Mesenchymal stem cell (in vitro differentiated cells and primary cell): Measurements from ENCODE around the gene CR1.

Experiments used
- DNase-seq: peaks from one replicate; pipeline ENCODE4 v3.0.0-alpha.2; 2013
- H2AFZ ChIP-seq: one replicate; pipeline ENCODE4 v1.6.1; 2013; ENCODE audit warnings: low read depth, mild to moderate bottlenecking, control low read depth, inconsistent platforms, low read length, moderate library complexity
- H2AK5ac ChIP-seq: 2 replicates; pipeline ENCODE4 v1.6.1; 2013; ENCODE audit warnings: low read length, moderate library complexity, mild to moderate bottlenecking, inconsistent platforms; ENCODE audit not compliant: severe bottlenecking
- H2BK120ac ChIP-seq: one replicate; pipeline ENCODE4 v1.6.1; 2013; ENCODE audit warnings: low read depth, mild to moderate bottlenecking, inconsistent platforms, low read length, moderate library complexity
- H2BK12ac ChIP-seq, 2 experiments: one replicate each; pipeline ENCODE4 v1.6.1; 2013; ENCODE audit warnings: inconsistent platforms in 2 of 2, low read length in 2 of 2, mild to moderate bottlenecking in 2 of 2, moderate library complexity in 2 of 2, control low read depth in 1 of 2
- H2BK15ac ChIP-seq: one replicate; pipeline ENCODE4 v1.6.1; 2013; ENCODE audit warnings: mild to moderate bottlenecking, low read depth, inconsistent platforms; ENCODE audit not compliant: poor library complexity, severe bottlenecking
- H2BK5ac ChIP-seq: 2 replicates; pipeline ENCODE4 v1.6.1; 2013; ENCODE audit warnings: low read depth, mild to moderate bottlenecking, low read length, control low read depth, inconsistent platforms; ENCODE audit not compliant: poor library complexity, severe bottlenecking
- H3K14ac ChIP-seq, 2 experiments: one replicate each; pipeline ENCODE4 v1.6.1; 2013; ENCODE audit warnings: inconsistent platforms in 2 of 2, low read length in 2 of 2, control low read depth in 1 of 2, mild to moderate bottlenecking in 1 of 2, moderate library complexity in 1 of 2
- H3K18ac ChIP-seq, 2 experiments: one replicate each; pipeline ENCODE4 v1.6.1; 2013; ENCODE audit warnings: inconsistent platforms in 2 of 2, low read length in 2 of 2, control low read depth in 1 of 2, low read depth in 1 of 2, mild to moderate bottlenecking in 1 of 2
- H3K23ac ChIP-seq, 2 experiments: one replicate each; pipeline ENCODE4 v1.6.1; 2013; ENCODE audit warnings: inconsistent platforms in 2 of 2, low read length in 2 of 2, mild to moderate bottlenecking in 2 of 2, moderate library complexity in 2 of 2, control low read depth in 1 of 2
- H3K27ac ChIP-seq: 2 replicates; pipeline ENCODE4 v1.5.1; 2013; ENCODE audit warnings: mild to moderate bottlenecking, moderate library complexity, low read length, control low read depth, inconsistent platforms; ENCODE audit not compliant: poor library complexity, severe bottlenecking
- H3K27me3 ChIP-seq, 2 experiments: 2 replicates each; pipeline versions ENCODE4 v1.6.1 to v1.7.0; 2013; ENCODE audit warnings: low read length in 2 of 2, mild to moderate bottlenecking in 2 of 2, moderate library complexity in 2 of 2, control low read depth in 1 of 2, inconsistent platforms in 1 of 2; ENCODE audit not compliant: control insufficient read depth in 1 of 2, insufficient read depth in 1 of 2
- H3K36me3 ChIP-seq, 2 experiments: 2 replicates each; pipeline versions ENCODE4 v1.6.1 to v1.7.0; 2013; ENCODE audit warnings: low read length in 2 of 2, control low read depth in 1 of 2, inconsistent platforms in 1 of 2, low read depth in 1 of 2, mild to moderate bottlenecking in 1 of 2; ENCODE audit not compliant: insufficient read depth in 2 of 2, control insufficient read depth in 1 of 2
- H3K4ac ChIP-seq, 2 experiments: one replicate each; pipeline ENCODE4 v1.6.1; 2013; ENCODE audit warnings: inconsistent platforms in 2 of 2, low read length in 2 of 2, mild to moderate bottlenecking in 2 of 2, moderate library complexity in 2 of 2, control low read depth in 1 of 2, low read depth in 1 of 2
- H3K4me1 ChIP-seq: 2 replicates; pipeline ENCODE4 v1.6.1; 2013; ENCODE audit warnings: low read depth, low read length, control low read depth; ENCODE audit not compliant: control insufficient read depth, insufficient read depth
- H3K4me2 ChIP-seq: 2 replicates; pipeline ENCODE4 v1.6.1; 2013; ENCODE audit warnings: low read length, mild to moderate bottlenecking, inconsistent platforms; ENCODE audit not compliant: poor library complexity, severe bottlenecking
- H3K4me3 ChIP-seq, 2 experiments: 2 replicates each; pipeline versions ENCODE4 v1.5.1 to v1.7.0; 2013; ENCODE audit warnings: low read length in 2 of 2, mild to moderate bottlenecking in 2 of 2, control low read depth in 1 of 2, low read depth in 1 of 2; ENCODE audit not compliant: insufficient read depth in 1 of 2
- H3K79me1 ChIP-seq: replicated peaks from 2 replicates; pipeline ENCODE4 v1.6.1; 2013; ENCODE audit warnings: mild to moderate bottlenecking, control low read depth, low read length, inconsistent platforms; ENCODE audit not compliant: poor library complexity, severe bottlenecking
- H3K9ac ChIP-seq: 2 replicates; pipeline ENCODE4 v1.7.0; 2013; ENCODE audit warnings: mild to moderate bottlenecking, low read length, moderate library complexity
- H3K9me3 ChIP-seq: 2 replicates; pipeline ENCODE4 v1.7.0; 2013; ENCODE audit warnings: mild to moderate bottlenecking, low read length; ENCODE audit not compliant: control insufficient read depth
- H4K8ac ChIP-seq: one replicate; pipeline ENCODE4 v1.6.1; 2013; ENCODE audit warnings: inconsistent platforms, mild to moderate bottlenecking, low read length, moderate library complexity
- H4K91ac ChIP-seq: one replicate; pipeline ENCODE4 v1.6.1; 2013; ENCODE audit warnings: mild to moderate bottlenecking, low read length, inconsistent platforms
- WGBS: methylation state at CpG from one replicate; pipeline ENCODE4 v1.1.7; 2013; ENCODE audit warnings: mixed read lengths; 5-methylcytosine and 5-hydroxymethylcytosine counted together

Gene CR1

DNA sequence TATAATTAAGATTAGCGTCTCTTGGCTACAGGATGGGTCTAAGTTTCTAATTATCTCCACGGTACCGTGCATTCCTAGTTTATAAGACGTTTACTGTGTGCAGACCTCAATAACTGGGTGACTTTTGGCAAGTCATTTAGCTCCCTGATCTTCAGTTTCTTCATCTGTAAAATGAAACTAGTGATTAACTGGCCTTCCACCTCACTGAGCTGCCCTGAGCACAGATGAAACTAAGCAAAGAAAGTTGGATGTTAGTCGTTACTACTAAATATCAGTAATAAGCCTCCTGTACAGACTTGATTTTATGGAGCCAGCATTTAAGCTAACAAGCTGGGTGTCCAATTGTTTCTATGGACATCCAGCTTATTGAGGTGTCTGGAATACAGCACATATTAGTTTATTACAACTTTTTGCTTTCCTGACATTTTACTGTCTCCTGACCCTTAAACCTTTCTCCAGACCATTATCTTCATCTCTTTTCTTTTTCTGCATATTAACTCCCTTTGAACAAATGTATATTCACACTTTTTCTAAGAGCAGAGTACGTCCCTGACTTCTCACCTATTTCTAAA lies 40.7 kb upstream of the CR1 start:
- Histone ChIP-seq H2BK12ac (no peak overlapping the region), H3K18ac (no peak overlapping the region), H3K23ac (no peak overlapping the region), H3K36me3 (no peaks in the 10 kb centered on the region), H3K4me3 (peak overlapping the region in 1 of 2 experiments; percentile 71), H3K9me3 (no peaks in the 10 kb centered on the region), H3K79me1 (no peaks in the 10 kb centered on the region), H3K4me2 (no peak overlapping the region), H3K27me3 (peaks cover 53 to 91% of the 10 kb centered on the region in 2 experiments), H3K27ac (no peak overlapping the region), H3K4ac (no peak overlapping the region), H3K9ac (no peak overlapping the region), H4K8ac (no peak overlapping the region), H3K4me1 (peaks cover 9% of the 10 kb centered on the region), H2BK5ac (no peak overlapping the region), H4K91ac (no peak overlapping the region), H3K14ac (no peak overlapping the region), H2AFZ (no peak overlapping the region), H2BK120ac (no peak overlapping the region), H2AK5ac (no peak overlapping the region), H2BK15ac (no peak overlapping the region)
- DNase-seq: no peak
- WGBS: 62% methylated on average over 5 of the region's 6 CpGs

DNA sequence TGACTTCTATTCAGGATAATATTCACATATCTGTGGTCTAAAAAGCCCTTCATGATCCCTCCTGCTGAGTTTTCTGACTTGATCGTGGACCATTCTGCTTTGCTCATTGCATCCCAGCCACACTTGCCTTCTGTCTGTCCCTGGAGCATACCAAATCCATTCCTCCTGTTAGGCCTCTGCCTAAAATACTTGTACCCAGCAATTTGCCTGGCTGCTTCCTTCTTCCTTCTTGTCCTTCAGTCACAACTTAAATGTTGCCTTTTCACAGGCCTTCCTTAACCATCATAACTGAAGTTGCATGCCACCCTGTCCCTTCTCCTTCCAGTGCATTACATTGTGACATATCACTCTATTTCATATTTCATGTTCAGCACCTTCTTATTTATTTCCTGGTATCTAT lies 37.5 kb upstream of the CR1 start:
- H3K79me1 ChIP-seq: no peaks in the 10 kb centered on the region
- no peak overlapping the region for H2BK5ac ChIP-seq
- H3K14ac ChIP-seq: no peak overlapping the region
- no peak overlapping the region for H3K9ac ChIP-seq
- WGBS: 70% methylated on average over 1 of the region's 1 CpG
- H3K4me1 ChIP-seq: peaks cover 9% of the 10 kb centered on the region
- H2AFZ ChIP-seq: no peak overlapping the region
- no peak overlapping the region for H2BK15ac ChIP-seq
- H3K27me3 ChIP-seq: peaks cover 52 to 68% of the 10 kb centered on the region in 2 experiments
- no peak overlapping the region for H3K23ac ChIP-seq
- no peak overlapping the region for H3K4me3 ChIP-seq
- no peak overlapping the region for H3K4ac ChIP-seq
- no peak overlapping the region for H3K18ac ChIP-seq
- no peak overlapping the region for H2AK5ac ChIP-seq
- H3K9me3 ChIP-seq: no peaks in the 10 kb centered on the region
- H3K27ac ChIP-seq: no peak overlapping the region
- H3K4me2 ChIP-seq: no peak overlapping the region
- DNase-seq: no peak
- H2BK12ac ChIP-seq: no peak overlapping the region
- no peak overlapping the region for H4K8ac ChIP-seq
- no peak overlapping the region for H2BK120ac ChIP-seq
- no peaks in the 10 kb centered on the region for H3K36me3 ChIP-seq
- H4K91ac ChIP-seq: no peak overlapping the region

DNA sequence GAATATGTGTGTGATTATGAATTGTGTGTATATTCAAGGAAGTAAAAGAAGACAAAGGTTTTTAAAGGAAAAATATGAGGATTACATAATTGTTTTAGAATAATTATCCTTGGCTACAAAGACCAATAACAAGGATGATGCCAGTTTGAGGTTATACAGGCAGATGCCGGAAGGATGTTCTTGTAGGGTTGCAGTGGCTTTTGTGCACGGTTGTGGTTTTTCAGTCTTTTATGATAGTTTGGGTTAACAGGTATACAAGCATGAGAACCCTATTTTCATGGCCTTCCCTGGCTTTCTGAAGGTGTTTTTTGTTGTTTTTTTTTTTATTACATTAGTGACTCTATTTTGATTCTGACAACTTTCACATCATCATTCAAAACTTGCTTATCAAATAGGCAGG lies 36.9 kb upstream of the CR1 start:
- H3K4ac ChIP-seq: no peak overlapping the region
- no peak overlapping the region for H2BK5ac ChIP-seq
- H2BK15ac ChIP-seq: no peak overlapping the region
- H3K4me3 ChIP-seq: no peak overlapping the region
- peaks cover 49 to 63% of the 10 kb centered on the region in 2 experiments for H3K27me3 ChIP-seq
- H3K4me2 ChIP-seq: no peak overlapping the region
- no peak overlapping the region for H4K8ac ChIP-seq
- H3K18ac ChIP-seq: no peak overlapping the region
- peaks cover 8% of the 10 kb centered on the region for H3K4me1 ChIP-seq
- H3K36me3 ChIP-seq: no peaks in the 10 kb centered on the region
- H2BK120ac ChIP-seq: no peak overlapping the region
- no peak overlapping the region for H3K27ac ChIP-seq
- no peak overlapping the region for H2BK12ac ChIP-seq
- no peaks in the 10 kb centered on the region for H3K79me1 ChIP-seq
- H3K9me3 ChIP-seq: no peaks in the 10 kb centered on the region
- no peak overlapping the region for H3K9ac ChIP-seq
- WGBS: 89% methylated on average over 2 of the region's 2 CpGs
- no peak for DNase-seq
- H3K14ac ChIP-seq: no peak overlapping the region
- H2AK5ac ChIP-seq: no peak overlapping the region
- H2AFZ ChIP-seq: no peak overlapping the region
- H3K23ac ChIP-seq: no peak overlapping the region
- no peak overlapping the region for H4K91ac ChIP-seq

DNA sequence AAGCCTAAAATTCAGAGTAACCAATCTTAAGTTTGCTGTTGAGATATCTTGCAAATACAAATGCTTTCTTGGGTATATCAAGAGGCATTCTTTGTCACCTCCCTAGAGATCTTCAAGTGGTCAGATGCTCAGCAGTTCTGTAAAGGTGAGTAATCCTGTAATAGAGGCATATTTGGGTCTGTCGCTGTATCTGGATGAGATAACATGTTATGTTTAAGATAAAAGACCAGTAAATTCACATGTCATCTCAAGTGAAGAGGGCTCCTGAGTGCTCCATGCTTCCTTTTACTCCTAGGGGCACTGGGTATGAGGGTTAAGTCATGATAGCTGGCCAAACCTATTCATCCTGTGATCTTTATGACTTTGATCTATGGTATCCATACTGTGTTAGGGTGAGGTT lies 34.3 kb upstream of the CR1 start:
- H3K9ac ChIP-seq: no peak overlapping the region
- no peak overlapping the region for H3K23ac ChIP-seq
- no peak overlapping the region for H2AFZ ChIP-seq
- H4K91ac ChIP-seq: no peak overlapping the region
- no peaks in the 10 kb centered on the region for H3K4me1 ChIP-seq
- H3K4ac ChIP-seq: no peak overlapping the region
- peaks cover 27 to 50% of the 10 kb centered on the region in 2 experiments for H3K27me3 ChIP-seq
- H3K18ac ChIP-seq: no peak overlapping the region
- H2BK120ac ChIP-seq: no peak overlapping the region
- H3K36me3 ChIP-seq: no peaks in the 10 kb centered on the region
- H2BK5ac ChIP-seq: no peak overlapping the region
- H3K9me3 ChIP-seq: no peaks in the 10 kb centered on the region
- no peak overlapping the region for H3K14ac ChIP-seq
- H3K4me2 ChIP-seq: no peak overlapping the region
- WGBS: 71% methylated on average over 1 of the region's 1 CpG
- no peak overlapping the region for H3K4me3 ChIP-seq
- no peak overlapping the region for H2BK15ac ChIP-seq
- H3K79me1 ChIP-seq: no peaks in the 10 kb centered on the region
- H2AK5ac ChIP-seq: no peak overlapping the region
- DNase-seq: no peak
- H2BK12ac ChIP-seq: no peak overlapping the region
- H3K27ac ChIP-seq: no peak overlapping the region
- no peak overlapping the region for H4K8ac ChIP-seq
